Epithelial cell of proximal tubule (primary cell): ENCODE data around the gene SLC24A3. TPM values are rescaled to one million over a fixed set of nuclear protein-coding genes. Genes with fewer than 3 reads are reported as not detected.

Experiments used
- DNase-seq: peaks from one replicate; pipeline ENCODE4 v3.0.0-alpha.2; 2011; ENCODE audit warnings: low read depth
- H3K4me3 ChIP-seq: 2 replicates; pipeline ENCODE4 v1.5.1; 2011; ENCODE audit warnings: low read depth, mild to moderate bottlenecking, low read length
- total RNA-seq: library from RNA; depleted of rRNA; stranded (reverse); fragments of >200 nt; gene quantifications from 2 replicates; pipeline ENCODE4 v1.2.3, GENCODE V29; 2015
- TF ChIP-seq, protein P1 (sequence below): conservative IDR thresholded peaks from 2 replicates; pipeline ENCODE4 v1.5.1; 2012; ENCODE audit warnings: low read depth, mild to moderate bottlenecking, low read length

The SLC24A3 gene
- total RNA-seq, 1 donor from 2014 or later = not detected

DNA sequence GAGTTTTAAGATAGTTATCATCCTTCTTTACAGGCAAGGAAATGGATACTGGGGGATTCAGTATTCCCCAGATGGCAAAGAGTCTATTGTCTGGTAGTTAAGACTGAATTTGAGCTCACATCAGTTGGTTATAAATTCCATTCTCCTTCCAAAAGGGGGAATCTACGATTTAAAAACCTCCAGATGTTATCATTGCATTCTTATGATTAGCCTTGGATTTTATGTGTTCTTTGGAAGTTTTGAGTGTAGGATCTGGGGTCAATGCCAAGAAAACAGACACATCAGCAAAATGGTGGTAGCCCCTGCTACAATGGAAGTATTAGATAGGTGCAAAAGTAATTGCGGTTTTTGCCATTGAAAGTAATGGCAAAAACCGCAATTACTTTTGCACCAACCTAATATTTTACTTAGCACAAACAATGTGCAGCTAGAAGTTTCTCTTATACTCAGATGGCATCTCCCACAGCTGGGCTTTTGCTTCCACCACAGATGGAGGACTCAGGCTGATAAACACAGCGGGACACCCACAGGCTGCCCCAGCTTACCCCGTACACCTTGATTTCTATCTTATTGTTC lies 377.4 kb downstream of the SLC24A3 start:
- H3K4me3 ChIP-seq = no peak overlapping the region

DNA sequence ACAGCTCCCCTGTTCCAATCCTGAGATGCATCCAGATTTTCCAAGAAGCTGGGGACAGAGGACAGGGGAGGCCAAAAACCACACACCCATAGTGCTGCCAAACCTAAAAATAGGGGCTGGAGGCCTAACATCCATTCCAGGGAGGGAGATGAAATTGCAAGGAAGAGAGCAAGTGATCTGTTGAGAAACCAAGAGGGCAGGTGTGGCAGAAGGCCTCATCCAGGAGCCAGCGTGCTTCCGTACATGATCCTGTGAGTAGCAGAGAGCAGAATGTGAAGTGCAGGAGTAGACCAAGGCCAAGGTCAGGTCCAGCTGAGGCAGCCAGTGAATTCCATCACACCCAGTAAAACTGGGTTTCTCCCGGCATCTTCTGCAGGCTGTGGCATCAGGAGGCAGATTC lies 377.9 kb downstream of the SLC24A3 start:
- H3K4me3 ChIP-seq = no peak overlapping the region
- TF ChIP-seq, protein P1, sequence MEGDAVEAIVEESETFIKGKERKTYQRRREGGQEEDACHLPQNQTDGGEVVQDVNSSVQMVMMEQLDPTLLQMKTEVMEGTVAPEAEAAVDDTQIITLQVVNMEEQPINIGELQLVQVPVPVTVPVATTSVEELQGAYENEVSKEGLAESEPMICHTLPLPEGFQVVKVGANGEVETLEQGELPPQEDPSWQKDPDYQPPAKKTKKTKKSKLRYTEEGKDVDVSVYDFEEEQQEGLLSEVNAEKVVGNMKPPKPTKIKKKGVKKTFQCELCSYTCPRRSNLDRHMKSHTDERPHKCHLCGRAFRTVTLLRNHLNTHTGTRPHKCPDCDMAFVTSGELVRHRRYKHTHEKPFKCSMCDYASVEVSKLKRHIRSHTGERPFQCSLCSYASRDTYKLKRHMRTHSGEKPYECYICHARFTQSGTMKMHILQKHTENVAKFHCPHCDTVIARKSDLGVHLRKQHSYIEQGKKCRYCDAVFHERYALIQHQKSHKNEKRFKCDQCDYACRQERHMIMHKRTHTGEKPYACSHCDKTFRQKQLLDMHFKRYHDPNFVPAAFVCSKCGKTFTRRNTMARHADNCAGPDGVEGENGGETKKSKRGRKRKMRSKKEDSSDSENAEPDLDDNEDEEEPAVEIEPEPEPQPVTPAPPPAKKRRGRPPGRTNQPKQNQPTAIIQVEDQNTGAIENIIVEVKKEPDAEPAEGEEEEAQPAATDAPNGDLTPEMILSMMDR = no peak
- DNase-seq = no peak

More for the DNA sequence above, 377.4 kb downstream of the SLC24A3 start:
- DNase-seq = no peak
- TF ChIP-seq, protein P1 = no peak

DNA sequence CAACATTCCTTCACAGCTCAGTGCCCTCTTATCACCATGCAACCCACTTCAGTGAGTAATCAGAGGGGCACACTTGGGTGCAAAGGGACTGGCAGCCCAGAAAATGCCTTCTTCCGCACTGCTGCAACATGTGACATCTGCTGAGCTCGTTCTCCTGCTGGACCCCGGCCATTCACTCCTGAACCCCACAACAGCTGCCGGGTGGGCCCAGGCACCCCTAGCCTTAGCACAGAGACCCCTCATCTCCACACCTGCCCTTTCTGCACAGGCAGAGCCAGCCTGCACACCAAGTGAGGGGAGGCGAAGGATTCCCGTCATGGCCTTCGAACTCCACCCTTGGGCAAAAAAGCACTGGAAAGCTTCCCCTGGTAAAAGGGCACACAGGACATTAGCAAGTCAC lies 381.3 kb downstream of the SLC24A3 start:
- no peak for DNase-seq
- TF ChIP-seq, protein P1 = no peak
- H3K4me3 ChIP-seq = no peak overlapping the region

DNA sequence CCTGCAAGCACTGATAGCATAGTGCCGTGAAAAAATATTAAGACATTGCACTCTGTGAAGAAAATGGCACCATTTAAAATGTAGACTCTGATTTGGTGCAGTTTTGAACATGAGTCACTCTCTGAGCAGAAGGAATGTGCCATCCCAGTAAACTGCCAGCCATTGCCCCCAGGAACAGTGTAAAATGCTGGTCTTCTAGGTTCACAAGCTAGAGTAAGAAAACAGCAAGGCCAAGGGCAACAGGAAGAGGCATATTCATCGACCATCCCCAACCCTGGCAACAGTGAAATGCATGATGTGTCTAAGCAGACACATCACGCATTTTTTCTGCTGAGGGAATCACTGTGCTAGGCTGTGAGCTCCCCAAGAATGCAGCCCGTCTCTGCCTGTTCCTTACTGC lies 382.5 kb downstream of the SLC24A3 start:
- TF ChIP-seq, protein P1 = no peak
- H3K4me3 ChIP-seq = no peak overlapping the region
- no peak for DNase-seq

DNA sequence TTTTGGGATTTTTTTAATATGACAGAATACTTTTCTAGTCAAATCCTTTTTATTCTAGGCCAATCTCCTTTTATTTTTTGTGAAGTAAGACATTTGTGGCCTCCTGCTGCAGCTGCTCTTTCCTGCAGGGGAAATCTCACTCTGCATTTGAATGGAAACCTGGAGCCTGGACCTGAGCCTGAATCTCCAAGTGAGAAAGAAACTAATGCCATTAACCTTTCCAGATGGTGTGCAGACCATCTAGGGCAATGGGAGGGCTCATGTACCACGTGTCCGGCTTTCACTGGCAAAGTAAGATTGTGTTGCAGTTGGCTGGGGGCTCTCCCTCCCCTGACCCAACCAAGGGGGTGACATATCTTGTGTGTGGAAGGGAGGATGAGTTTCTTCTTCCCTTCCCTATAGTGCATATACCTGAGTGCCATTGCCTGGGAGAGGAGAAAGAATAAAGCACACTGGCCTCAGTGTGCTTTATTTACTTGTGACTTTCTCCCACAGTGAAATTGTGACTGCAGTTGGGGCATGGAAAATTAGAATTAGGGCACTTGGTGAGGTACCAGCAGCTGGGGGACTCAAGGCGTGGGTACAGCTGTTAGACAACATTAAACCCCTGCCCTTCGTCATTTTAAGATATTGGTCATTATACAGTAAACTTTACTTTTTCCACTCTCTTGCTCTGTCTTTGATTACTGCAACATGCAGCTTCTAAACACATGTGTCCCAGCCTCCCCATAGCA lies 385.8 kb downstream of the SLC24A3 start:
- DNase-seq = no peak
- no peak overlapping the region for H3K4me3 ChIP-seq
- TF ChIP-seq, protein P1 = no peak

DNA sequence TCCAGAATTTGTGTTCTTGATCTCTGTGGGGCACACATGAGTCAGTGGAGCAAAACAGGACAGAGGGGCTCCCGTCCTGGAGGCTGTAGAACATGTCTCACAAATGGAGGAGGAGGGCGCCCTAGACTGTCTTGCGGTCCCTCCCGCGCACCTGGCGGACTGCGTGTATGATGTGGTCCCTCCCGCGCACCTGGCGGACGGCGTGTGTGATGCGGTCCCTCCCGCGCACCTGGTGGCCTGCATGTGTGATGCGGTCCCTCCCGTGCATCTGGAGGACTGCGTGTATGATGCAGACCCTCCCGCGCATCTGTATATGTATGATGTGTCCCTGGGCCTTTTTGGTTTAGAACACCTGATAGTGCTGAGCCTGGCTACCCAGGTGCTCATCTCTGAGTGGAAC lies 386.8 kb downstream of the SLC24A3 start:
- TF ChIP-seq, protein P1 = no peak
- H3K4me3 ChIP-seq = no peak overlapping the region
- no peak for DNase-seq

DNA sequence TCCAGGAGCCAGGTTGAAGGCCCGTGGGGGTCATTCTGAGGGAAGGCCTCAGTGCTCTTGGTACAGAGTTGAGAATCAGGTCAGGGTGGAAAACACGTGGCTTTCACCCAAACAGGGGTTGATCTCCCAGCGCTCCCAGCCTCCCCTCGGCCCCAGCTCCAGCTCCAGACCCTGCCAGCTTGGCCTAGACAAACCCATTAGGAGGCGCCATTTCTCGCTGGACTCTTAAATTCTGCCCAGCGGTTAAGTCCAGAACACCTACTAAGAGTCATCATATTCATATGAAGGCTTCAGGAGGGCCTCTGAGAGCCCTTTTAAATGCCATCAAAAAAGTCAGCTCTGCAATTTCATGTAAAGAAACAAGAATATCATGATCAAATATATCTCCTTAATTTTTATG lies 387.6 kb downstream of the SLC24A3 start:
- DNase-seq = no peak
- no peak overlapping the region for H3K4me3 ChIP-seq
- TF ChIP-seq, protein P1 = no peak
